OCI-LY7 (cell line): ENCODE results near the gene ANKRD11. TPM values are rescaled to one million over a fixed set of nuclear protein-coding genes. Genes with fewer than 3 reads are reported as not detected.

Experiments
- BruUV-seq: library from RNA; stranded (reverse); fragments of 400-500 nt; replicated peaks from 2 replicates; lab custom pipeline; 2021; lab: Mats Ljungman, UMichigan
- CTCF ChIA-PET: fragments of 300-600 bp; sonication (Branson Sonifier 250); formaldehyde crosslinking; loops from one replicate; lab custom pipeline; 2022; ENCODE audit warnings: antibody characterized with exemption; ENCODE audit not compliant: unreplicated experiment; lab: Charles Lee
- POLR2A ChIA-PET: fragments of 300-600 bp; sonication (Branson Sonifier 250); formaldehyde crosslinking; loops from one replicate; lab custom pipeline; 2022; ENCODE audit warnings: antibody characterized with exemption; lab: Charles Lee
- DNase-seq: peaks from one replicate; pipeline ENCODE4 v3.0.0-alpha.2; 2015; ENCODE audit warnings: low spot score
- H2AFZ ChIP-seq: fragments of 200-600 bp; sonication (generic), shearing (Covaris generic); 2 replicates; pipeline ENCODE4 v1.6.1; 2014; ENCODE audit warnings: mild to moderate bottlenecking, antibody characterized with exemption, low read length, moderate library complexity
- H3K27ac ChIP-seq: fragments of 200-600 bp; sonication (generic); 2 replicates; pipeline ENCODE4 v1.5.1; 2014; ENCODE audit warnings: mixed run types, low read depth, mild to moderate bottlenecking, moderate library complexity, low read length, inconsistent platforms; ENCODE audit not compliant: poor library complexity, severe bottlenecking
- H3K36me3 ChIP-seq: fragments of 200-600 bp; sonication (generic); 2 replicates; pipeline ENCODE4 v1.6.1; 2014; ENCODE audit warnings: mild to moderate bottlenecking, antibody characterized with exemption, low read length, moderate library complexity, mixed read lengths; ENCODE audit not compliant: insufficient read depth
- H3K4me1 ChIP-seq: fragments of 200-600 bp; sonication (generic); 2 replicates; pipeline ENCODE4 v1.5.1; 2014; ENCODE audit warnings: mild to moderate bottlenecking, low read length; ENCODE audit not compliant: insufficient read depth, poor library complexity, severe bottlenecking
- H3K4me2 ChIP-seq: fragments of 200-600 bp; sonication (generic); 2 replicates; pipeline ENCODE4 v1.6.1; 2014; ENCODE audit warnings: mild to moderate bottlenecking, low read length
- H3K4me3 ChIP-seq: fragments of 200-600 bp; sonication (generic); 2 replicates; pipeline ENCODE4 v1.5.1; 2014; ENCODE audit warnings: mild to moderate bottlenecking, low read depth, low read length; ENCODE audit not compliant: poor library complexity, severe bottlenecking
- H3K79me2 ChIP-seq: fragments of 200-600 bp; sonication (generic); 2 replicates; pipeline ENCODE4 v1.6.1; 2016; ENCODE audit warnings: low read depth, mild to moderate bottlenecking, low read length, moderate library complexity, mixed read lengths; ENCODE audit not compliant: insufficient read depth
- H3K9me2 ChIP-seq: fragments of 200-600 bp; sonication (generic); 2 replicates; pipeline ENCODE4 v1.6.1; 2016; ENCODE audit warnings: mild to moderate bottlenecking, low read length, mixed read lengths; ENCODE audit not compliant: insufficient read depth
- H3K9me3 ChIP-seq: fragments of 200-600 bp; sonication (generic); 2 replicates; pipeline ENCODE4 v1.6.1; 2014; ENCODE audit warnings: mild to moderate bottlenecking, mixed run types, low read length, mixed read lengths
- H4K20me1 ChIP-seq: fragments of 200-600 bp; sonication (generic); 2 replicates; pipeline ENCODE4 v1.6.1; 2014; ENCODE audit warnings: mild to moderate bottlenecking, antibody characterized with exemption, low read length, moderate library complexity, mixed read lengths; ENCODE audit not compliant: insufficient read depth
- EZH2phosphoT487 ChIP-seq: fragments of 200-600 bp; sonication (generic); IDR thresholded peaks from 2 replicates; pipeline ENCODE4 v1.6.1; 2018; ENCODE audit warnings: low read depth, borderline replicate concordance, mild to moderate bottlenecking, mixed run types, antibody characterized with exemption, low read length, moderate library complexity, mixed read lengths
- intact Hi-C: fragments of 100-400 bp; cut with micrococcal nuclease; formaldehyde crosslinking; loops from one replicate; pipeline ENCODE4 v1.10.0; 2022; ENCODE audit not compliant: unreplicated experiment
- total RNA-seq, 2 experiments: library from RNA; depleted of rRNA in 1 of 2; stranded (reverse); fragments of >200 nt in 1 of 2; shearing (Covaris generic) in 1 of 2; gene quantifications; 2 replicates each; pipeline ENCODE4 v1.2.3, GENCODE V29; 2014 to 2022
- TF ChIP-seq, protein P1 (sequence below): fragments of 200-600 bp; sonication (generic); conservative IDR thresholded peaks from 2 replicates; pipeline ENCODE4 v1.5.1; 2014; ENCODE audit warnings: mild to moderate bottlenecking, antibody characterized with exemption, low read length, moderate library complexity, mixed read lengths

The ANKRD11 gene
- total RNA-seq, 2 experiments from 2014 or later: 89.1 to 251 TPM

DNA sequence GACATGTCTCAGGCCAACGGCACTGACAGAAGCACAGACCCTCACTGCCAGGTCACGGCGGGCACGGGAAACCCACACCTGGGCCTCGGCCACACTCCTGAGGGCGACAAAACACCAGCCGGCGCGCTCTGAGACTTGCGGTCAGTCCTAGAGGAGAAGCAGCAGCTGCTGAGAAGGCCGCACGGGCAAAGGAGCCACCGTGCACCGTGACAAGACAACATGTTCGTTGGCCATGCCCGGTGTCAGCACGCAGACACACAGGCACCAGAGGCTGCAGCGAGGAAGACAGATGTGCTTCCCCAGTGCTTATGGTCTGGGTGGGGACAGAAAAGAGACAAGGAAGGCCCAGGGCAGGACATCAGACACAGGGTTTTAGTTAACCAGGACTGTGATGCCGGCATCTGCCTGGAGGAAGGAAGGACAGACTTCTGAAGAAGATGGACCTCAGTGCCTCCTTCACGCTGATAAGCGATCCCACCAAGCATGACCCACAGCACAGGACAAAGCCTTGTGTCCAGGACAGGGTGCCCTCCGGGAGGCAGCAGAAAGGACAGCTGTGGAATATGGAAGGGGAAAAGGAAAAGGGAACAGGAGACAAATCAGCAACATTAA lies 84.0 kb downstream of the ANKRD11 start:
- Histone ChIP-seq H3K9me3 (no peaks in the 10 kb centered on the region), H3K79me2 (peaks cover 100% of the 10 kb centered on the region), H2AFZ (no peak overlapping the region), H3K36me3 (no peaks in the 10 kb centered on the region), H3K4me3 (no peak overlapping the region), H3K4me2 (no peak overlapping the region), H4K20me1 (peaks cover 23% of the 10 kb centered on the region; the same call in 1 of the 2 replicates), H3K9me2 (no peaks in the 10 kb centered on the region), H3K27ac (no peak overlapping the region), H3K4me1 (peaks cover 43% of the 10 kb centered on the region)
- CTCF ChIA-PET: no interaction called here
- no peak for DNase-seq
- no TSS peak for BruUV-seq
- TF ChIP-seq EZH2phosphoT487: no peak
- TF ChIP-seq, protein P1, sequence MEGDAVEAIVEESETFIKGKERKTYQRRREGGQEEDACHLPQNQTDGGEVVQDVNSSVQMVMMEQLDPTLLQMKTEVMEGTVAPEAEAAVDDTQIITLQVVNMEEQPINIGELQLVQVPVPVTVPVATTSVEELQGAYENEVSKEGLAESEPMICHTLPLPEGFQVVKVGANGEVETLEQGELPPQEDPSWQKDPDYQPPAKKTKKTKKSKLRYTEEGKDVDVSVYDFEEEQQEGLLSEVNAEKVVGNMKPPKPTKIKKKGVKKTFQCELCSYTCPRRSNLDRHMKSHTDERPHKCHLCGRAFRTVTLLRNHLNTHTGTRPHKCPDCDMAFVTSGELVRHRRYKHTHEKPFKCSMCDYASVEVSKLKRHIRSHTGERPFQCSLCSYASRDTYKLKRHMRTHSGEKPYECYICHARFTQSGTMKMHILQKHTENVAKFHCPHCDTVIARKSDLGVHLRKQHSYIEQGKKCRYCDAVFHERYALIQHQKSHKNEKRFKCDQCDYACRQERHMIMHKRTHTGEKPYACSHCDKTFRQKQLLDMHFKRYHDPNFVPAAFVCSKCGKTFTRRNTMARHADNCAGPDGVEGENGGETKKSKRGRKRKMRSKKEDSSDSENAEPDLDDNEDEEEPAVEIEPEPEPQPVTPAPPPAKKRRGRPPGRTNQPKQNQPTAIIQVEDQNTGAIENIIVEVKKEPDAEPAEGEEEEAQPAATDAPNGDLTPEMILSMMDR: no peak
- POLR2A ChIA-PET: no interaction called here
- intact Hi-C loops: no loop called here

DNA sequence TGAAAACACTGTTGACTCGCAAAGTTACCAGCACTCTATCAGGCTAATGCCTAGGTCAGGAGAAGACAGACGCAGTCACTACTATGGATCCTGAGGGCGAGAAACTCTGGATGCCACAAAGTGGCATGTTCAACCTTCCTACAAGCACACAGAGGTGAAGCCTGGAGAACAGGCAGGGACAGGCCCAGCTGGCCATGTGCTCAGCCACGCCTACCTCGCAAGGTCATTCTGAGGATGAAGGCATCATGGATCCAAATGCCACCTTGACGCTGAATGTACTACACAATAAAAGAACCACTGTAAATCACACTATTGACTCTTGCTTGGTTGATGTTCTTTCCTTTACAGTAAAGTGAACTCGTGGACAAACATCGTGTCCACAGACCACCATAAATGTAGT lies 85.8 kb downstream of the ANKRD11 start:
- Histone ChIP-seq H3K9me3 (no peaks in the 10 kb centered on the region), H3K79me2 (peaks cover 89% of the 10 kb centered on the region), H3K4me2 (no peak overlapping the region), H2AFZ (no peak overlapping the region), H3K4me1 (peaks cover 36% of the 10 kb centered on the region), H3K4me3 (no peak overlapping the region), H4K20me1 (peaks cover 11% of the 10 kb centered on the region; the same call in 1 of the 2 replicates), H3K9me2 (no peaks in the 10 kb centered on the region), H3K36me3 (0 out of 2 replicates have a peak, but pooled peaks cover 2% of the 10 kb centered on the region), H3K27ac (no peak overlapping the region)
- TF ChIP-seq EZH2phosphoT487: no peak
- TF ChIP-seq, protein P1: no peak
- CTCF ChIA-PET: interaction anchor here (0.6 kb wide), 1 partner anchor 40 kb away, joined by 5 read pairs; no protein-coding TSS in a partner anchor
- POLR2A ChIA-PET: no interaction called here
- TSS peak; percentile 34 for BruUV-seq
- DNase-seq: no peak
- intact Hi-C loops: no loop called here

DNA sequence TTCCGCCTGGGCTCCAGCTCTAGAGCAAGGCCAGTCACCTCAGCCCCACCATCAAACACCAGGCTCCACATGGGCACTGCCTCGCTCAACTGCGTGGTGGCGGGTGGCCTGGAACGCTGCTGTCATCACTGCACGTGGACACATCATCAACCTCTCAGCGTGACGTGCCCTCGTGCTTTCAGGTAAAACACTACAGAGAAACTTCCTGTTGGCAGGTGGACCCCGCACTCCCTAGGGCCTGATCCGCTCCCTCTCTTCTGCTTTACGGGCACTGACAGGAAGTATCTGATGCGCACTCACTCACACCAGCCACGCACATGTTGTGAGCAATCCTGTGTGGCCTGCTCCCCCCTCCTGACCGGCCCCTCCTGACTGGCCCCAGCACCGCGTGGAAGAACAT lies 87.4 kb downstream of the ANKRD11 start:
- ChIA-PET POLR2A (interaction anchor here (1.0 kb wide), 1 partner anchor 8 kb away, joined by 3 read pairs; no protein-coding TSS in a partner anchor), CTCF (no interaction called here)
- peak overlapping the region; percentile 2; the same call in 1 of the 2 replicates for H3K4me2 ChIP-seq
- H2AFZ ChIP-seq: no peak overlapping the region
- no TSS peak for BruUV-seq
- no peaks in the 10 kb centered on the region for H3K9me2 ChIP-seq
- peak; percentile 28 for DNase-seq
- no peak overlapping the region for H3K4me3 ChIP-seq
- intact Hi-C loops: no loop called here
- peaks cover 26% of the 10 kb centered on the region for H3K4me1 ChIP-seq
- peaks cover 17% of the 10 kb centered on the region for H3K36me3 ChIP-seq
- H3K9me3 ChIP-seq: no peaks in the 10 kb centered on the region
- TF ChIP-seq, protein P1: no peak
- no peak for TF ChIP-seq EZH2phosphoT487
- H4K20me1 ChIP-seq: peaks cover 14% of the 10 kb centered on the region; the same call in 1 of the 2 replicates
- H3K79me2 ChIP-seq: peaks cover 89% of the 10 kb centered on the region
- no peak overlapping the region for H3K27ac ChIP-seq
